VCaP (cell line): ENCODE data around the gene KCTD1.

ENCODE experiments used
- H3K27ac ChIP-seq: fragments of 450-650 bp; 2 replicates; pipeline ENCODE4 v1.5.1; 2017
- CTCF ChIP-seq: fragments of 450-650 bp; conservative IDR thresholded peaks from 2 replicates; pipeline ENCODE4 v1.5.1; 2017; ENCODE audit warnings: mild to moderate bottlenecking, moderate library complexity

The KCTD1 gene

GRCh38 chr18:26540043-26540628, 8.2 kb downstream of the KCTD1 start:
- TF ChIP-seq CTCF, result no peak
- H3K27ac ChIP-seq, result no peak overlapping the region

DNA sequence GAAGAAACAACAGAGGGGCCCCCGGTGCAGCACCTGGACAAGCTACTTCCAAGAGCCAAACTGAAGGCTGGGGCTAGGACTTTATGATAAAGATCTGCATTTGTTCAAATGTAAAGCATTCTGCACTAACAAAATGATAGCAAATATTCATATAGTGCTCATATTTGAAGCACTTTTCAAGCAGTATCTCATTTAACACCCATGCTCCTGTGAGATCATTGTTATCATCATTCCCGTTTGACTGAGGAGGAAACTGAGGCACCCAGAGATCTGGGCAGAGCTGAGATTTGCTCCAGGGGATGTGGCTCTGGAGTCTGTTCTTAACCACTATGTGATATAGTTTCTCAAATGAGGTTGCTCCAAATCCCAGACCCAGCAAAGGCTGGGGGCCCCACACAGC, 9.8 kb downstream of the KCTD1 start:
- H3K27ac ChIP-seq, result no peak overlapping the region
- TF ChIP-seq CTCF, result no peak

GRCh38 chr18:26536664-26537063, 11.7 kb downstream of the KCTD1 start:
- no peak overlapping the region for H3K27ac ChIP-seq
- TF ChIP-seq CTCF, result no peak

- no peak for TF ChIP-seq CTCF
- no peak overlapping the region; the same call in 1 of the 2 replicates for H3K27ac ChIP-seq
Observed at GRCh38 chr18:26536032-26536431, 12.3 kb downstream of the KCTD1 start.

- no peak for TF ChIP-seq CTCF
- H3K27ac ChIP-seq, result peak overlapping the region; percentile 51
Observed at GRCh38 chr18:26535630-26536029, 12.7 kb downstream of the KCTD1 start.

DNA sequence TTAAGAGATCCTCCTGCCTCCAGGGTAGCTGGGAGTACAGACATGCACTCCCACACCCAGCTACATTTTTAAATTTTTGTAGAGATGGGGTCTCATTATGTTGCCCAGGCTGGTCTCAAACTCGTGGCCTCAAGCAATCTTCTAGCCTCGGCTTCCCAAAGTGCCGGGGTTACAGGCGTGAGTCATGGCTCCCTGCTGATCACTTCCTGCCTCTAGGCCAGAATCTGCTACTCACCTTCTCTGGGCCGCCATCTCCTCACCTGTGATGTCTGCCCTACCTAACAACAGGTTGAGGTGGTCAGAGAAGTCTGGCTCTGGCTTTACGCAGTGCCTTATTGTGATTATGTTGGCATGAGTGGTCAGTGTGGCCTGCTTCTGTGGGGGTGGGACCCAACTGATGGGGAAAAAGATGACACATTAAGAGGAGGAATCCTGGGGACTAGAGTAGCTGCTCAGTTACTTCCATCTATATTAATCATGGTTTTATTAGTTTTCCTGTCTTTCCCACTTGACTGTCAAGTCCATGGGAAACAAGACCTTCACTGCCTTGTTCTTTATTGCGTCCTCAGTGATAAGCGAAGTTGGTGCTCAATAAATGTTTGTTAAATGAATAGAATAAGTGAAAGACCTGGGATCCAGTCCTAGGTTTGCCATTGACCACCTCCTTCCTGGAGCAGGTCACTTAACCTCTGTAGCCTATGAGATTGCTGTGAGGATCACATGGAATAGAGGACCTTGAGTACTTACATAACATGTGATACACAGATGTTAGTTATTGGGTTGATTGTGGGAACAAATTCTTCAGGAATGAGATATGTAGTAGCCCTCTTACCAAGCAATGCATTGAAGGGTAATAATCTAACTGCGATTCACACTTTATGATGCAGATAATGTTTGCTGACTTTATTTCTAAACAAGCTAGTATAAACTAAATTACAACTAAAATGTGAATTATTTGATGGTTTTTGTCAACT, 15.7 kb downstream of the KCTD1 start:
- H3K27ac ChIP-seq, result no peak overlapping the region
- TF ChIP-seq CTCF, result no peak

DNA sequence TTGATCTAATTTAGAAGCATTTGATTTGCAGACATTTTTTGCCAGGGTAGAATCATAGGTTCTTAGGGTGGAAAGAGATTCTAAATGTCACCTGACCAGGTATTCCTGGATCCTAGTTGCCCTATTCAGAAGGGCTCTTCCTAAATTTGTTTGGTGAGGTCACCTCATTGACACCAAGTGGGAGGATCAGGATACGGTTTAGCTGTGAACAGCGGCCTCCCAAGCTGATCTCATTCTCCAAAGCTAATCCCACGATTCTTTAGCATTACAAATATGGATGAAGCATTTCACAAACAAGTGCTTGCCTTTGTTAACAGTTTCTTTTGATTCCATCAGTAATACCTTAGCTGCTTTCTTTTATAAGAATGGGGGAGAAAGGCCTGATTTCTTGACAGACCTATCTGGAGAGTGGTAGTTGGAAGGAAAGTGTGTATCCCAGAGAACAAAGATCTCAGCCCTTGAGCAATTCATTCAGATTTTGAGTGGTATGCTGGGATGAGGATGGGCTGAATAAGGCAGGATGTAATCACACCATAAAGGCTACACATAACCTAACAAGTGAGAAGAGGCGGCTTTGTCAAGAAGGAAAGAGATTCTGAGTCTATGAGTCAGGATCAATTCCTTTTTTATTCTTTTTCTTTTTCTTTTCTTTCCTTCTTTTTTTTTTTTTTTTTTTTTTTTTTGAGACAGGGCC, 16.6 kb downstream of the KCTD1 start:
- no peak overlapping the region for H3K27ac ChIP-seq

More for the DNA sequence above, 16.6 kb downstream of the KCTD1 start:
- TF ChIP-seq CTCF, result no peak
